ENCODE data around the gene GPR84.

GRCh38 chr12:54364413-54364812 is at the start of gene GPR84:
- TF ChIP-seq CTCF (conservative IDR thresholded peaks at IDR 0.05) (no peak), EZH2 (IDR thresholded peaks at IDR 0.05; ENCODE audit: low read depth) (no peak)

Measured in PC-9 (cell line).